NCI-H82 (cell line): ENCODE data around the gene KRTAP6-3.

Experiments
- DNase-seq: peaks from one replicate; lab custom pipeline; 2025; lab: John Stamatoyannopoulos, UW

Gene KRTAP6-3, protein sequence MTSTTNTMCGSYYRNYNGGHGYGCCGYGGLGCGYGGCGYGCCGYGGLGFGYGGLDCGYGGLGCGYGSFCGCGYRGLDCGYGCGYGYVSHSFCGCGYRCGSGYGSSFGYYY

DNA sequence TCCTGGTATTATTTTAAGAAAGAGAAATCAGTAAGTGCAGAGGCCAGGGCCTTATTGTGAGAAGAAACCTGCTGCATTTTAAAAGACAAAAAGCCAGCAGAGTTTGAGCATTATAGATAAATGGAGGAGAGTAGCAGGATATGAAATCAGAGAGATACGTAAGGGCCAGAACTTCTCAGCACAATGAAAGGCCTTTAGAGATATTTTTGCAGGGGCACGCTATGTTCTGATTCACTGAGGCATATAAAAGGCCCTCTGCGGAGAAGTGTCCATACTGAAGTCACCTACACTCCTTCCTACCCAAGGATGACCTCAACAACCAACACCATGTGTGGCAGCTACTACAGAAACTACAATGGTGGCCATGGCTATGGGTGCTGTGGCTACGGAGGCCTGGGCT, at the start of gene KRTAP6-3:
Gene KRTAP6-3 (plus strand): TSS at position 301 of the 400 bp plus-strand sequence. CDS start 6 bp downstream, at position 307.
- DNase-seq: no peak

DNA sequence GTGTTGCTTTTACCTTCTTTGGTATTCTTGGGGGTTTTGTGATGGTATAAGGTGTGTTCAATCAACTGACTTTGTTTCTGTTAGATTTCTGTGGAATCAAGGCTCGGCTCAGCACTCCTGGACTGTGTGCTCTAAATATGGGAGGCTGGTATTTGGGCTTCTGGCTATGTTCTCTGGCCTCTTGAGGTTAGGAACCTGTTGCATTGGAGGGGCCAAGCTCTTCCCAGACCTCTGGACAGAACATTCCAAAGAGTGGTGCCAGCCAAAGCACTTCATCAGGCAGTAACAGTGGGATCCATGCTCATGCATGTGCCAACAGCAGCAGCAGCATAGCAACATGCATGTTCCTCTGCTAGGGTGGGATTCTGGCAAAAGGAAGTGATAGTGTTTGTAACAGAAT, 39.5 kb upstream of the KRTAP6-3 start:
- no peak for DNase-seq

DNA sequence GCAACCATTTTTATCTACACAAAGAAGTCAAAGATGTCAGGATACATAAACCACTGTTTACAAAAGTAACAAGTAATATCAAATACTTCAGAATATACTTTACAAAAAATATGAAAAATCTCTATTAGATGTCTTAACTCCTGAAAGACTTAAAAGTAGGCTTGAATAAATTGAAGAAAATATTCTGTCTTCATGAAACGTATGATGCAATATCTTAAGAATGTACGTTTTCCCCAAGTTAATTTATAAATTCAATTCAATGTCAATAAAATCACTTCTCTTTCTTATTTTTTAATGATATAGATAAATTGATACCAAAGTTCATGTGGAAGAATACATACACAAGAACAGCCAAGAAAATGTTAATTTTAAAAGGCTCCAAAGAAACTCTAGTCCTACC, 37.1 kb upstream of the KRTAP6-3 start:
- no peak for DNase-seq

DNA sequence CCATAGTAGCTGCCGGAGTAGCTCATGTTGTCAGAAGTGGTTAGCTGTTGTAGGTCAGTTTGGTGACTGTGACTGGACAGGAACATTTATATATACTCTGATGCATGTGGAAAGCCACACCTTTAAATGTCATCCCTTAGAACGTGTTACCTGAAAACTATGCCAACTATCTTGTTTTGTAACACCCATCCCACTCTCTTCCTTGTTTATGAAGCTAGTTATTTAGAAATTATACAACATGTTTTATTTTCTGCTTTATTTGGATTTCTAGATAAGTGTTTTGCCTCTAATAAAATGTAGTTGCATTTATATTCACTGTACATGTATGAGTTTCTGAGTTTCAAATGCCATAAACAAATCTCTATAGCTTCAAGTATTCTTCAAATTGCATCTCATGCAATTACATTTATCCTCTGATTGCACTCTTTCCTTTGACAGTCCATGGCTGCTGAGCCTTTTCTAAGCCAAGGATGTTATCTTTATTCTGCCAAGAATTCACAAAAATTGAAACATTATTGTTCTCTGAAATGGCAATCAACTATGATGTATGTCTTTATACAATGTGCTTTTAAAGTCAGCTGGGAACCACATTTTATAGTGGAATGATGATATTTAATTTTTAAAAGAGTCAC, 30.9 kb upstream of the KRTAP6-3 start, which contains the start of gene KRTAP19-7:
Gene KRTAP19-7 (minus strand): TSS at position 51 of the 632 bp plus-strand sequence. CDS start 25 bp downstream, at position 26.
- no peak for DNase-seq

DNA sequence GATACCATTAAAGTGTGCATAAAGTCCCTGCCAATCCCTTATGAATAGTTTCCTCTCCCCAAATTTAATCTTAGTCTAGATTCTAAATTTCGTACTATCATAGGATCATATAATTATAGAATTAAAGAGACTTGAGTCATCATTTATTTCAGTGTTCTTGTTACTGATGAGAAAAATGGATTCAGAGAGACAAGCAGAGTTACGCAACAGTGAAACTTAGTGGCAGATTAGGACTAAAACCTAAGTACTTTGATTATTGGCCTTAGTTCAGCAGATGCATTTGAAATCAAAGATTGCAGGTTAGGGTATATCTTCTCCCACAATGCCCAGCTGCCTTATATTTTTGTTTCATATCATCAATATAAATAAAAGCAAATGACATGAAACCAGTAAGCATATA, 30.3 kb upstream of the KRTAP6-3 start:
- no peak for DNase-seq

DNA sequence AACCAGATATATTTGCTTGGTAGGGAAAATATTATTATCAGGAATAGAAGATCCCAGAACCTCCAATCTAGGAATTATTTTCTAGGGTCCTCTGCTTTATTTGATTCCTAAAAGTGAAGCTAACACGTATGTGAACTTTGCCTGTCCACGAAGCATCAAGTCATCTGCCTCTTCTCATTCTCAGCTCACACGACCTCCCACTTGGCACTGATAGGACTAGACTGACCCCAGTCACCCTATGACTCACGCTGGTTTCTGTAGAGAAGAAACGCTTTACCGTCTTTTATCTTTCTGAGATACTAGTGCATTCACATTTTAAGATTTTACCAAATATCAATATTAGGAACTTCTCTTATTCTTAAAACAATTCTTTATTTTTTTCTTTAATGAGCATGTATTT, 29.2 kb upstream of the KRTAP6-3 start:
- DNase-seq: no peak

DNA sequence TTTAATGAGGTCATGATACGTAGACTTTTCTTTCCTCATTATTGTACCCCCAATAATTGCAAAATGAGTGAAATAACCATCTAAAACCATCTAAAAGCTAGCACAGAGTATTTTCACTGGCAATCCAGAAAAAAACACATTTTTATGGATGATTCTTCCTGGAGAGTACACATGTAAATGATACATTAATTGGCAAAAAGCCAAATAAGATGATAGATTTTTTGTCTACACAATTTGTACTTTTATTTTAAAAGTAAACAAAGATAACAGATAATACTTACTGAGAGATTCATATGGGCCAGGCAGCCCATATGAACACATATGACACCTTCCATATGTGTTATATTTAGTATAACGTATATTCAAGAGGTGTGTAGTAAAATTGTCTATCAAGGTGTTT, 28.6 kb upstream of the KRTAP6-3 start:
- no peak for DNase-seq

DNA sequence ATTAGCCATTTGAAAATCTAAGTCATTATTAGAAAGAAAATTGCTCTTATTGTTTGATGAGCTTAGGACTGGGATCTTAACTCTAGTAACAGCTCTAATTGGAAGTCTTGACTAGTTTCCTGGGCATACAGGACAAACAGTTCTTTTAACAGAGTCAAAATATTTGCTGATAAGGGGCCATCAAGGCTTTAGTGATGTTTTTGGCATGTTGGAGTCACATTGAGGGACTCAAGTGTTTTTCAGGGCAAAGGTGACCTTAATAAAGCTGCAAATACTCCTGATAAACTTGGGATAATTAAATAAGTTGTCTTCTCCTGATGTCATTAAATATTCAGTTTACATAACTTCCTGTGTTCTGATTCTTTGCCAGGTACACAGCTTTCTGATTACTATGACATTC, 24.6 kb upstream of the KRTAP6-3 start:
- no peak for DNase-seq

DNA sequence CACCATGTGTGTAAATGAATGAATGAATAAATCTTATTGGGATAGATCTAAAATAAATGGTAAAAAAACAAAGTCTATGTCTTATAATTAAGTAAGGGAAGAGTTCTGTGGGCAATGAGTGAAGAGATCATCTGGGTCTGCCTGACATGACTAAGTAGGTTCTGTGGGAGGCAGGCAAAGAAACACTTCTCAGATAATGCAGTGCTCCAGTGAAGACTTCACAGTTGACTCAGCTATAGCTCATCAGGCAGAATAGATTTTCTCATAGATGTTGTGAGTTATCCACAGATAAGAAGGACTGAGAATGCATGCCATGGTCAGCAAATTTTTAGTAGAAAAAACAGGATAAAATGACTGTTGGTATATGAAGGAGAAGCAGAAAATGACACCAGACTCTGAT, 14.5 kb upstream of the KRTAP6-3 start:
- DNase-seq: no peak

DNA sequence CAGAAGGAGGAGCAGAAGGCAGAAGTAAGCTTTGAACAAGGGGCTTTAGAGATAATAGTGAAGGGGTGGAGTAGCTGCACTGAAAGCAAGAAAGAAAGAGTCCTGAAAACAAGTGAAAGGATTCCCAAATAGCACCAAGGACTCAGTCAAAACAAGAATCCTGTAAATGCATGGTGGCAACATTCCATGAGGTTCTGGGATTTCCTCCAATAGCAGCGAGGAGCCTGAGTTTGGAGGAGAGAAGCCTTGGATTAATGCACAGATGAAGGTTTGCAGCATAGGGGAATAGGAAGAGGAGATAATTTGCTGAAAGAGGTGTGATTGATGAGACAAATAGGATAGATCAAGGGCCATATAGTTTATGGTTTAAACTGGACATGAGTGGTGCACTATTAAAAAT, 12.9 kb upstream of the KRTAP6-3 start:
- no peak for DNase-seq

DNA sequence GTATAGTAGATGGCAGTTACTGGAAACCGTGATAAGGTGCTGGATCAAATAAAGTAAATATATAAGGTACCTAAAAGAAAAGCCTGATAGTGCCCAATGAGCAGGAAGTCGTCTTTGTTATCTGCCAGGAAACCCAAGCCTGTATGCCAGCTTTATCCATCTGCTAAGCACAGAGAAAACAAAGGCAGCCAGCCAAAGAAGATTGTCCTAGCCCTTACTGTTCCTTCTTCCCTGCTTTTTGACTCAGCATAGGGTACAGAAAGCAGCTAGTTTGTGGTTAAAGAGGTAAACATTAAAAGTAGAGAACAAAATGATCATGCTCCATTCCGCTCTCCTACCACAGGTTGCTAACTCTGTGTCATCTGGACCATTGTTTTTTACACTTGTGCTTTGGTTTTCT, 12.1 kb upstream of the KRTAP6-3 start:
- no peak for DNase-seq

DNA sequence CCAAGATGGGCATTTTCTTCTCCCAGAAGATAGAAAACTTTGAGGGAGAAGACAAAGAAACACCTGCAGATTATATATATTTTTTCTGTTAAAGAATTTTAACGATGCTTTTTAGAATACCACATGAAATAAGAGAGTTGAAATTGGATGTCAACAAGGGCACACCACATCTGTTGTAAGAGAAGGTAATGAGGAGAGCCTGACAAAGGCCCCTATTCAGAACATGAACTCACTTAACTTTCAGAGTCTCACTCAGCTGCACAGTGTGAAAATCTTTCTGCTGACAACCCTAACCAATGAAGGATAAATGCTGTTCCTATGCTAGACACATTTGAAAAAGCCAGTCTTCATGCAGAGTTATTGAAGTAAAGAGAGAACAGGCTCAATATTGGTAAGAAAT, 9.4 kb upstream of the KRTAP6-3 start:
- no peak for DNase-seq

DNA sequence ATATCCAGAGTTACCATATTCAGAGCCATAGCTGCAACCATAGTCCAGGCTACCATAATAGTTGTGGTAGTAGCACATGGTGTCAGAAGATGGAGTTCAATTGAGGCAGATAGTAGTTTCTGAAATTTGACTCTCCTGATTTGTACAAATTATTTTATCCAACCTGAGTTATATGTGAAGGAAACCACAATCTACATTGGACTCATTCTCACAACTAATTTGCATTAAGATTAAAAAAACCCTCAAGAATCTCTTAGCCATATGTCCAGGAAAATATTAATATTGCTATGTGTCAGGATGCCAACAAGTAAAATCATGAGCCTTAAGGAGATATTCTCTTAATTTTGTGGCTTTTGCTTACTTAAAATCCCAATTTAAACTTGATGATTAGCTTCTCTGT, 1.9 kb upstream of the KRTAP6-3 start, which contains the start of gene KRTAP22-2:
Gene KRTAP22-2 (minus strand): TSS at position 101 of the 400 bp plus-strand sequence.
- DNase-seq: no peak

DNA sequence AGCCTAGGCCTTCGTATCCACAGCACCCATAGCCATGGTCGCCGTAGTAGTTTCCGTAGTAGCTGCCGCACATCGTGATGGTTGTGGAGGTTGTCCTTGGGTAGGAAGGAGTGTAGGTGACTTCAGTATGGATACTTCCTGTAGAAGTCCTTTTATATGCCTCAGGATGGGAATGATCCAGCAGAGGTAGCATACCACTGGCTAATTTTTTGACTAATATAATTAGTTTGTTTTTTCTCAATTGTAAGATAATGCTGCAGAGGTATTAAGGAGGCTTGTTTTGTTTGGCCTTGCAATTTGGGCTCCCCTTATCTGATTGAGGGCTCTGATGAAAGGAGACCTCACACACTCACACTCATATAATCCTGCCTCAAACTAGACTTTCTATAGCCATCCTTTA, 6.6 kb downstream of the KRTAP6-3 start, which contains the start of gene KRTAP6-2:
Gene KRTAP6-2 (minus strand): TSS at position 101 of the 400 bp plus-strand sequence. CDS start 28 bp downstream, at position 73.
- no peak for DNase-seq

DNA sequence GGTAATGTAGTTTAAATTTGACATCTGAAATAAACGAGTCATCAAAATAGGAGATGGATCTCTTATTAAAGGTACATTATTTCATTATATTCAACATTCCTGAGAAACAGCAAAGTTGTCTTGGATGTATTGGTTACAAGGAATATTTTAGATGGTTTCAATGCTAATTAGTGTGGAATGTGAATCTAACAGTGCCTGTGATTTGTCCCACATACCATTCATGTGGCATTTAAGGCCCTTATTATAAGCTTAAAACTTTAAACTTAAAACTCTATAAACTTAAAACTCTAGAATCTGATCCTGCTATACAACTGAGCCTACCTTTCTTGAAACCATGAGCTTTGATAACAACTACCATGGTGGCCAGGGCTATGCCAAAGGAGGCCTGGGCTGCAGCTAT, 8.5 kb downstream of the KRTAP6-3 start, which contains the start of gene KRTAP22-1:
Gene KRTAP22-1 (plus strand): TSS at position 301 of the 400 bp plus-strand sequence.
- DNase-seq: no peak

DNA sequence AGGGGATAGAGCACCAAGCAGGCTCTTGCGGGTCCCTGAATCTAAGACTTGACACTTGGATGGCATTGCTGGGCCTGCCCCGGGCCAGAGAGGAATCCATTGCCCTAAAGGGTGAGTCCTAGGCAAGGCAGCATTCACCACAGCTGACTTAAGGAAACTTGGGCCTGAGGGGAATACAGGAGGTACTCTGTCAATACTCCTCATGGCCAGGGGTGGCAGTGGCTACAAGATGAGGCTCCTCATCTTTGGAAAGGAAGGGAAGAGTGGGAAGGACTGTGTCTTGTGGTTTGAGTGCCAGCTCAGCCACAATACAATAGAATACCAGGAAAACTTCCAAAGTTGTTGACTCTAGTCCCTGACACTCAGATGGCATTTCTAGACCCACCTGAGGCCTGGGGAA, 13.7 kb downstream of the KRTAP6-3 start:
- DNase-seq: no peak

DNA sequence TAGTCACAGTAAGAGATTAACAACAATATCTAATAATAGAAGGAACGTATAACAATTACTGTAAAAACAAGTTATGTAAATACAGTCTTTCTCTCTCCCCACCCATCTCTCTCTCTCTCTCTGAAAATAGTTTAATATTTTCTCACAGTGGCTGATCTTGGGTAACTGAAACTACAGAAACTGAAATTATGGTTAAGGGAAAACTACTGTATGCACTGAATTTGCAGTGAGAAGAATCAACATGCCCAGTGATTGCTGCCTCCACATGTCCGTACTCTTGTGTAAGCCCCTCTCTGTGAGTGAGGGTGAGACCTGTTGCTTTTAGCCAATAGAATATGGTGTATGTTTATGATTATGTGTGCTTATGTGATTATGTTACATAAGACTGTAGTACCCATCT, 19.9 kb downstream of the KRTAP6-3 start:
- DNase-seq: no peak

DNA sequence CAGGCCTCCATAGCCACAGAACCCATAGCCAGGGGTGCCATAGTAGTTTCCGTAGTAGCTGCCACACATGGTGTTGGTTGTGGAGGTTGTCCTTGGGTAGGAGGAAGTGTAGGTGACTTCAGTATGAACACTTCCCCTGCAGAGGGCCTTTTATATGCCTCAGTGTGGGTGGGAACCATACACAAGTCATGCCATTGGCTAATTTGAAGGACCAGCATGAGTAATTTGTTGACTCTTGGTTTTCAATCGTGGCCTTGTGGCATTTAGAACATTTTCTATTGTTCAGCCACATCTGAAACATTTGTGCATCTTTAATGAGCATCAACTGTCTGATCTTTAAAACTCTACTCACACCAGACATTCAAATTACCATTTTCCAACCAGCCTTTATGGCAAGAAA, 21.6 kb downstream of the KRTAP6-3 start, which contains the start of gene KRTAP6-1:
Gene KRTAP6-1 (minus strand): TSS at position 95 of the 400 bp plus-strand sequence. CDS start 26 bp downstream, at position 69.
- DNase-seq: no peak

DNA sequence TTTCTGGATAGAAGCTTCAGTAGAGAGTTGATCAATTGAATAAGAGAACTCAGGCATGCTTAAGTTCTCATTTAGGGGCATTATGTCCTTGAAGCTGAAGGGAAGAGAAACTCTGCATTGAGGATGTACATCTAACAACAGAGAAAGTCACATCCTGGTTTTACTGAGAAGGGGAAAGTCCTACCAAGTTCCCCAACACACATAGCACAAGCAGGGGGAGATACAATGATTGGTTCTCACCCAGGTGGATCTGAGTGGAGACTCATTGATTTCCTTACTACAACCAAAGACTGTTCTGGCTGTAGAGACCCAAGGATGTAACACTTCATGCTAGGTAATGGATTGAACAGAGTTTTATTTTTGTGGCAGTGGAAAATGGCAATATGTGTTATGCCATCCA, 23.0 kb downstream of the KRTAP6-3 start:
- DNase-seq: no peak

DNA sequence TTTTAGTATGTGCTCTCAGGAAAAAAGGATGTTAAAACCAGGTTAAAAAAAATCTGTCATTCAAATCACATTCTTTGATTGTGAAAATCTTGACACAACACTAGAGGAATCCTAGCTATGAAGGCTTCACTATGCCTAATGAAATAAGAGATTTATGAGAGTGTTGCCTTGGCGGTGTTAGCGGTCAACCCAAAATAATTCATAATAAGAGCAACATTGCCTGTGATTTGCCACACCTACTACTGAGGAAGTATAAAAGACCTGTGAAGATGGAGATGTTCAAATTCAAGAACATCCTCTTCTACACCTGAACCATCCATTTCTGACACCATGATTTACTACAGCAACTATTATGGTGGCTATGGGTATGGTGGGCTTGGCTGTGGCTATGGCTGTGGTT, 23.9 kb downstream of the KRTAP6-3 start, which contains the start of gene KRTAP20-1:
Gene KRTAP20-1 (plus strand): TSS at position 301 of the 400 bp plus-strand sequence. CDS start 30 bp downstream, at position 331.
- no peak for DNase-seq

DNA sequence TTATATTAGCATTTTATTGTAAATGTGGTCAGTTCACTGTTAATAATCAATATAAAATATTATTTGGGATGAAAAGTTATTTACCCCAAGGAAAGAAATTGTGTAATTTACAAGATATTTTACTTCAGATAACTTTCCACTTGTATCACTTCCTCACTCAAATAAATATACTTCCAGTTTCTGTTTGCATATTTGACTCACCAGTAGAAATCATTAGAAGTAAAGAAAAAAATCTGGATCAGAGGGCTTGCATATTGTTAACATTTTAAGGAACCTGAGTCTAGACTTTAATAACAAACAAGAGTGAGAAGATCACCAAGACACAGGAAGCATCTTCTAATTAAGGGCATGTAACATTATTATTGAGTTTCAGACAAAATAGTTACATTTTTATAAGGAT, 27.8 kb downstream of the KRTAP6-3 start:
- no peak for DNase-seq

DNA sequence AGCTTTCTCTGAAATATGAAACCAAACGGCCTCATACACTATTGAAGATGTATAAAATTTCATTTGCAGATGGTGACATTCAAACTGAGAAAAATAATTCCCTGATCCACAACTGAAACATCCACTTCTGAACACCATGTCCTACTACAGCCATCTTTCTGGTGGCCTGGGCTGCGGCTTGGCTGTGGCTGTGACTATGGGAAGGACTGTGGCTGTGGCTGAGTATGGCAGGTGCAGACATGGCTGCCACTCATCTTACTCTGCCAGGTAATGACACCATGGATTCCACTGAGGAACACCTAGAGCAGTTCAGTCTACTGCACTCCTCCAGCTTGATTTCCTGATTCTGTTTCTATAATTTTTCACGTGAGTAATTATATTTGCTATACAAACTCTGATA, 28.3 kb downstream of the KRTAP6-3 start, which contains the start of gene KRTAP20-4:
Gene KRTAP20-4 (plus strand): TSS at position 106 of the 400 bp plus-strand sequence.
- DNase-seq: no peak

DNA sequence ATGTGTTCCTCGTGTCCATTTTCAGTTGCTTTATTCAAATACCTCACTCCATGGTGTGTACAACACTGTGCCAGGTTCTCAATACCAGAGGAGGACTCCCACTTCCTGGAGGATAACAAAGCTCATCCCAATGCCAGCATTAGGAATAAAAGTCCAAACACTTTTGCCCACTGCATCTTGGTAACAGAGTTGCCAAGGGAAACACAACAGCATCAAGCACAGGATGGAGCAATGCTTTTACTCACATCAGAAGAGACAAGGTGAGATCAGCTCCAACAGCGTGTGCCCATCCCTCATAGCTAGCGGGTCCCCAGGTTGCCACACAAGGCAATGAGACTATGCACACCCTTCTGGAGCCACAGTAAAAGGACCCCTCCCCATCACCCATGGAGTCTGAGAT, 31.1 kb downstream of the KRTAP6-3 start:
- no peak for DNase-seq
